Calu3 (cell line): ENCODE measurements around the gene AAGAB. TPM values are rescaled to one million over a fixed set of nuclear protein-coding genes. Genes with fewer than 3 reads are reported as not detected.

Experiments used
- BruUV-seq: library from RNA; stranded (reverse); fragments of 400-500 nt; replicated peaks from 2 replicates; lab custom pipeline; 2021; lab: Mats Ljungman, UMichigan
- CTCF ChIA-PET: fragments of 300-600 bp; sonication (Branson Sonifier 250); formaldehyde crosslinking; loops from one replicate; lab custom pipeline; 2022; ENCODE audit warnings: antibody characterized with exemption; lab: Charles Lee
- DNase-seq: peaks from one replicate; pipeline ENCODE4 v3.0.0; 2022
- H3K27ac Mint-ChIP-seq: one replicate; pipeline ENCODE4 v1.8.0; 2022; ENCODE audit warnings: mixed read lengths; ENCODE audit not compliant: unreplicated experiment
- H3K27me3 Mint-ChIP-seq: one replicate; pipeline ENCODE4 v1.8.0; 2022; ENCODE audit warnings: mixed read lengths; ENCODE audit not compliant: unreplicated experiment
- H3K36me3 Mint-ChIP-seq: one replicate; pipeline ENCODE4 v1.8.0; 2022; ENCODE audit warnings: mild to moderate bottlenecking, moderate library complexity, mixed read lengths; ENCODE audit not compliant: insufficient read depth, unreplicated experiment
- H3K4me1 Mint-ChIP-seq: one replicate; pipeline ENCODE4 v1.8.0; 2022; ENCODE audit warnings: mild to moderate bottlenecking, low read depth, mixed read lengths; ENCODE audit not compliant: unreplicated experiment
- H3K4me3 Mint-ChIP-seq: one replicate; pipeline ENCODE4 v1.8.0; 2022; ENCODE audit warnings: mild to moderate bottlenecking, low read depth, moderate library complexity, mixed read lengths; ENCODE audit not compliant: unreplicated experiment
- H3K9me3 Mint-ChIP-seq: one replicate; pipeline ENCODE4 v1.8.0; 2022; ENCODE audit warnings: low read depth, mixed read lengths; ENCODE audit not compliant: unreplicated experiment
- intact Hi-C: fragments of 100-400 bp; cut with micrococcal nuclease; formaldehyde crosslinking; loops from one replicate; pipeline ENCODE4 v1.10.0; 2022; ENCODE audit not compliant: unreplicated experiment
- total RNA-seq: library from RNA; stranded (reverse); gene quantifications from 2 replicates; pipeline ENCODE4 v1.2.3, GENCODE V29; 2022
- TF ChIP-seq, protein P1 (sequence below): fragments of 200-600 bp; IDR thresholded peaks from one replicate; pipeline ENCODE4 v1.8.0; 2022; ENCODE audit warnings: antibody characterized with exemption; ENCODE audit not compliant: unreplicated experiment

AAGAB gene
- total RNA-seq, 1 experiment from 2014 or later = 68.1 TPM

DNA sequence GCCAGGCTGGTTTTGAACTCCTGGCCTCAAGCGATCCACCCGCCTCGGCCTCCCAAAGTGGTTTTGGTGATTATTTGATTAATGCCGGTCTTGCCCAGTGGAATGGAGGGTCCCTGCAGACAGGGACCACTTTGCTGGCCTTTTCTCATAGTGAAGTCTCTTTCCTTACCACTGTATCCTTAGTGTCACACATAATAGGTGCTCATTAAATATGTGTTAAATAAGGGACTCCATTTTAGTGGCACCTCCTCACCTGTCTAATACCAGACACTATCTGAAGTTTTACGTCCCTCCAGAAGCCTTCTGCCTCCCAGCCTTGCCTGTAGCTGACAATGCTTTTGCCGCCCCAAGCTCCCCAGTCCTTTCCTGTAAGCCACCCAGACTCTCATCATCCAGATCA is 91.3 kb downstream of the AAGAB start:
- intact Hi-C loops = no loop called here
- CTCF ChIA-PET = no interaction called here

DNA sequence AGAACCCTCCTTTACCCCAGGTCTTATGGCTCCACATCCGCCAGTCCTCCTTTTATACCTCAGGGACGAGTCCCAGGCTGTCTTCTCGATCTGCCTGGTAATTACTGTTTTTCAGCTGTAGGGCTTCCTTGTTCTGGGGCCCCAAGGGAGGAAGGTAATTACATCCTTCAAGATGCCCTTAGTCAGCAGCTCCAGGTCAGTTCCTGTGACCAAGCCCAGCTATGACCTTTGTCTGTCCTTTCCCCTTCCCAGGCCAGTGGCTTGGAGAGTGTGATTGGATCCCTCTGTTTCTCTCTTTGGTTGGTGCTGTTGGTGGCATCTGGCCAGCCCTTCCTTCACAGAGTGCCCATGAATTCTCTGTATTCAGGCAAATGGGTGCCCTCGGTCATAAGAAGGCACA is 92.6 kb downstream of the AAGAB start:
- DNase-seq = no peak
- Mint-ChIP-seq H3K4me1 (peaks cover 43% of the 10 kb centered on the region), H3K27ac (peak overlapping the region; percentile 42), H3K4me3 (no peak overlapping the region), H3K36me3 (peaks cover 54% of the 10 kb centered on the region), H3K27me3 (no peaks in the 10 kb centered on the region), H3K9me3 (no peaks in the 10 kb centered on the region)
- intact Hi-C loops = no loop called here
- no TSS peak for BruUV-seq
- TF ChIP-seq, protein P1, sequence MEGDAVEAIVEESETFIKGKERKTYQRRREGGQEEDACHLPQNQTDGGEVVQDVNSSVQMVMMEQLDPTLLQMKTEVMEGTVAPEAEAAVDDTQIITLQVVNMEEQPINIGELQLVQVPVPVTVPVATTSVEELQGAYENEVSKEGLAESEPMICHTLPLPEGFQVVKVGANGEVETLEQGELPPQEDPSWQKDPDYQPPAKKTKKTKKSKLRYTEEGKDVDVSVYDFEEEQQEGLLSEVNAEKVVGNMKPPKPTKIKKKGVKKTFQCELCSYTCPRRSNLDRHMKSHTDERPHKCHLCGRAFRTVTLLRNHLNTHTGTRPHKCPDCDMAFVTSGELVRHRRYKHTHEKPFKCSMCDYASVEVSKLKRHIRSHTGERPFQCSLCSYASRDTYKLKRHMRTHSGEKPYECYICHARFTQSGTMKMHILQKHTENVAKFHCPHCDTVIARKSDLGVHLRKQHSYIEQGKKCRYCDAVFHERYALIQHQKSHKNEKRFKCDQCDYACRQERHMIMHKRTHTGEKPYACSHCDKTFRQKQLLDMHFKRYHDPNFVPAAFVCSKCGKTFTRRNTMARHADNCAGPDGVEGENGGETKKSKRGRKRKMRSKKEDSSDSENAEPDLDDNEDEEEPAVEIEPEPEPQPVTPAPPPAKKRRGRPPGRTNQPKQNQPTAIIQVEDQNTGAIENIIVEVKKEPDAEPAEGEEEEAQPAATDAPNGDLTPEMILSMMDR = no peak
- CTCF ChIA-PET = interaction anchor here (0.5 to 1.1 kb wide), 2 partner anchors 96 to 692 kb away, joined by 3 to 7 read pairs; partner anchors contain the start of gene SMAD3

More for the DNA sequence above, 91.3 kb downstream of the AAGAB start:
- BruUV-seq = no TSS peak
- Mint-ChIP-seq H3K9me3 (no peaks in the 10 kb centered on the region), H3K27me3 (no peaks in the 10 kb centered on the region), H3K36me3 (peaks cover 52% of the 10 kb centered on the region), H3K4me1 (peaks cover 30% of the 10 kb centered on the region), H3K27ac (no peak overlapping the region), H3K4me3 (no peak overlapping the region)
- TF ChIP-seq, protein P1 = no peak
- DNase-seq = no peak

DNA sequence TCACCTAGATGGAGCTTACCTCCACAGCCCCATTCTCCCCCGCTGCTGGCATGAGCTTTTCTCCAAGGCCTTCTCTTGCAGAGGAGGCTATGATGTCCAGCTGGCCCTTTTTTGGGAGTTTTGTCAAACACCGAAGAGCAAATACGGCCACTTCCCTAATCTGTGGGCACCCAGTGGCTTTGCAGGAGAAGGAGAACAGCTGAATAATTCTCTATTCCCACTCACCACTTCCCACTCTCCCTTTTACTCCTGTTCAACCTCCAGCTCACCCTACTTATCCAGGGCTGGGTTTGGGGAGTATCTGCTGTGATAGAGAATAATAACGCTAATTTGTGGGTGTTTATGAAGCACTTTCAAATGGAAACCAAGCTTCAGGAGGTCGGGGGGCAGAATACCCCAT is 93.0 kb downstream of the AAGAB start:
- TF ChIP-seq, protein P1 = no peak
- peaks cover 55% of the 10 kb centered on the region for H3K36me3 Mint-ChIP-seq
- no peak for DNase-seq
- peaks cover 48% of the 10 kb centered on the region for H3K4me1 Mint-ChIP-seq
- intact Hi-C loops = no loop called here
- BruUV-seq = no TSS peak
- CTCF ChIA-PET = interaction anchor here (1.1 kb wide), 1 partner anchor 96 kb away, joined by 3 read pairs; the partner anchor contains the start of gene SMAD3
- no peak overlapping the region for H3K27ac Mint-ChIP-seq
- no peaks in the 10 kb centered on the region for H3K9me3 Mint-ChIP-seq
- no peak overlapping the region for H3K4me3 Mint-ChIP-seq
- no peaks in the 10 kb centered on the region for H3K27me3 Mint-ChIP-seq

DNA sequence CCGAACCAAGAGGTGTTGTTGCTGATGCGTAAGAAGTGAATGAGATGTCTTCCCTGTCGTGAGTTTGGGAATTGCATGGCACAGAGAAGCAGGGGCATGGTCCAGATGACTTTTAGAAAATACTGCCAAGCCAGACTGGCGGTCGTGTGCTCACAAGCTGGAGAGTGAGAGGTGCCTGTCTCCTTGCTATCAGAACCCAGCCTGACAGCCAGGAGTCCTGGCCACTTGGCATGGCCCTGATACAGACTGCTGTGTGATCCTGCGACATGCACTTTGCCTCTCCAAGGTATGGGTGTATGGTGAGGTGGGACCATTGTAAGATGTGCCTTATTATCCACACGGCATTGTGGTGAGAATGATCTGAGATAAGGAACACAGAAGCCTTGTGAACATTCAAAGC is 96.1 kb downstream of the AAGAB start:
- H3K36me3 Mint-ChIP-seq = peaks cover 47% of the 10 kb centered on the region

More for the DNA sequence above, 96.1 kb downstream of the AAGAB start:
- H3K9me3 Mint-ChIP-seq = no peaks in the 10 kb centered on the region
- no peak for DNase-seq
- no peaks in the 10 kb centered on the region for H3K27me3 Mint-ChIP-seq
- no TSS peak for BruUV-seq
- H3K27ac Mint-ChIP-seq = no peak overlapping the region
- no peak overlapping the region for H3K4me3 Mint-ChIP-seq
- CTCF ChIA-PET = no interaction called here
- intact Hi-C loops = no loop called here
- H3K4me1 Mint-ChIP-seq = peaks cover 61% of the 10 kb centered on the region
- TF ChIP-seq, protein P1 = no peak
